Mucosa of gallbladder (tissue), 1 donor: ENCODE measurements around the gene TBCB. TPM values are rescaled to one million over a fixed set of nuclear protein-coding genes. Genes with fewer than 3 reads are reported as not detected.
A peak's percentile ranks its signal among the peaks of the same experiment; 100 is the strongest.
"Not testable (repeated sequence)": the region's sequence is repeated elsewhere in the genome, so short reads cannot be mapped to it uniquely, and the experiment has no call there.

ENCODE experiments used
- DNase-seq: peaks from one replicate; pipeline ENCODE4 v3.0.0-alpha.2; 2020; ENCODE audit warnings: low spot score
- total RNA-seq: library from RNA; stranded (reverse); gene quantifications from one replicate; pipeline ENCODE4 v1.2.1, GENCODE V29; 2021
- donor health status: DM: no; HTN: no; CAD: no.

Gene TBCB
- total RNA-seq, 1 donor from 2014 or later, result 132 TPM

DNA sequence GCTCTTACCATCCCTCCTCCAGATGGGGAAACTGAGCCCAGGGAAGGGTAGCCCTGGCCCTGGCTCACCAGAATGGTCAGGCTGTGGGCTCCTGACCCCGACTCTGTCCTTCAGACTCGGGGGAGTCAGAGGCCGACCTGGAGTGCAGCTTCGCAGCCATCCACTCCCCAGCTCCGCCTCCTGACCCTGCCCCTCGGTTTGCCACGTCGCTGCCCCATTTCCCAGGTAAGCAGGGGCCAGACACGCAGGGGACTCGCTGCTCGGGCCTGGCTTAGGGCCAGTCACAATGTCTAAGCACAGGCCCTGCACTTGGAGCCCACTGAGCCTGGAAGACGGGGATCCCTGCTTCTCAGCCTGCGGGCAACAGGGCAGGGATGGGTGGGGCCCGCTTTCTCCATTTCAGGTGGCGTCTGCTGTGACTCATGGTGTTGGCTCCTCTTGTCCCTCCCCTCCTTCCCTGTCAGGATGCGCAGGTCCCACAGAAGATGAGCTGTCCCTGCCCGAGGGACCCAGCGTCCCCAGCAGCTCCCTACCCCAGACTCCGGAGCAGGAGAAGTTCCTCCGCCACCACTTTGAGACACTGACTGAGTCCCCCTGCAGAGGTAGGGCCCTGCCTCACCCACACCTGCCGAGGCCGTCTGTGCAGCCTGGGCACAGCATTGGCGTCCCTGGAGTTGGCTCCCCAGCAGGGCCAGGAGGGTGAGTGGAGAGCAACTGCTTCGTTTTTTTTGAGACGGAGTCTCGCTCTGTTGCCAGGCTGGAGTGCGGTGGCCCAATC, 13.5 kb upstream of the TBCB start:
- no peak for DNase-seq

- DNase-seq, result no peak
These were observed 12.1 kb upstream of the TBCB start for GRCh38 chr19:36103040-36103626.

DNA sequence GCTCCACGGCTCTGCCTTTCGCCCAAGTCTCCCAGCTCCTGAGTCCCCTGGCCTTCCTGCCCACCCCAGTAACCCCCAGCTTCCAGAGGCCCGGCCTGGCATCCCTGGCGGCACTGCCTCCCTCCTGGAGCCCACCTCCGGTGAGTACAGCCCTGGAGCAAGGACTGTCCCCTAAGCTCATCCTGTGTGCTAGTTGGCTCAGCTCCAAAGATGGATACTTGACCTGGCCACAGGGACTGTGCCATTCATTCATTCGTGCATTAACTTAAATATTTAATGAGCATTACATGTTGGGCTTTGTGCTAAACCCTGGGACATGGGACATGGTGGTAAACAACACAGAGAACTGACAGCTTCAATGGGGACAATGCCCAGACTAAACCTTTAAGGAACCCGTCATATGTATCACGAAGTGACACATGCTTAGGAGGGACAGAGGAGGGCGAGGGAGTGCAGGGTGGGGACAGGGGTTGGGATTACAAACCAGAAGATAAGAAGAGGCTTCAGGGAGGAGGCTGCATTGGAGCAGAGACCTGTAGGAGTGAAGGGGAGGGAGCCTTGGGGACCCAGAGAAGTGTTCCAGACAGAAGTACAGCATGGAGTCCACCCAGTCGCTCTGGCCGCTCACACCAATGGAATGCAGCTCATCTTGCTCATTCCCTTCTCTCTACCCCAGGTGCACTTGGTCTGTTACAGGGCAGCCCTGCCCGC, 11.3 kb upstream of the TBCB start:
- no peak for DNase-seq

GRCh38 chr19:36106441-36106840, 8.8 kb upstream of the TBCB start:
- no peak for DNase-seq

DNA sequence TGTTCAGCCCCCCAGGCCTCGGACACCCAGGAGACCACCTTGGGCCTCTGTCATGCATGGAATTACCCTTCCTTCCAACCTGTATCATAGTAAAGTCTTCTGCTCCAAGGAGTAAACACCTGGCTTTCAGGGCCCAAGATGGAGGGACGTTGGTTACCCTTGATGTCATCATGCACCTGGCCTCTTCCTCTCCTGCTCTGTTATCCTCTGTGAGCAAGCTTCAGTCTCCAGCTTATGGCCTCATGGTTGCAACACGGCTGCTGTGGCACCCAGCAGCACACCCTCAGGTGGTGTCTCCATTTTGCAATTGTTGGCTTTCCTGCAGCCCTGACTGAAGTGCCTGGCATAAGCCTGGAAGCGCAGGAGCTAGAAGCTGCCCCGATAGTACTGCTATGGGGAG, 8.3 kb upstream of the TBCB start:
- DNase-seq, result no peak

- DNase-seq, result no peak
These were observed 6.6 kb upstream of the TBCB start for GRCh38 chr19:36108684-36109083.

DNA sequence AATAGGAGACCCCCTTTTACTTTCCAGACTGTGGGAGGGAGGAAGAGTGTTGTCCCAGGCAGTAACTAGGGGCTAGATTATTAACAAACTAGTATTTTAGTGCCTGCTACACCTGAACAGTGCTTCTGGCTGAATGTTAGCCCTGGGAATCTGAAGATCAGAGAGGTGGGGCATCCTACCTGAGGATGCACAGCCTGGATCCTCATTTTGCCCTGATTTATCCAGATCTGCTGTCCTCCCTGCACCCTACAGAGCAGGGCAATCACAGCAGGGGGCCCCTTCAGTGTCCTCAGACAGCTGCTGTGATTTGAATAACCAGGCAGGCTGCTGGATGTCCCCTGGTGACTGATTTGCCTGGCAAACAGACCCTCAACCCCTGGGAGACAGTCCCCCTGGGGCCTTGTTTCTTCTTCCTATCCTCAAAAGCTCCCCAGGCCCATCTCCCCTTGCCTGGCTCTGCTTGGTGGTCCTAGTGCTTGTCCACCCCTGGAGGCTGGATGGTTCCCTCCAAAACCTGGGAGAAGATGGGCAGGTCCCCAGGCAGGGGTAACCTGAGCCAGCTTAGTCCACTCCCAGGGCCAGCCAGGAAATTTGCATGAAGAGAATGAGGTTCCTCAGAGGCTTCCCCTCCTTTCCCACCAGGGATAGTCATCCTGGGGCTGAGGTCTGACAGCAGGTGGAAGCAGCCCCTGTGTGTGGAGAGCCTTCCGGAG, 4.6 kb upstream of the TBCB start, which contains the start of gene OVOL3:
OVOL3 (plus strand) TSS at position 657 of the 713 bp plus-strand sequence. CDS start 60 bp downstream, outside the sequence.
- DNase-seq, result no peak

GRCh38 chr19:36111200-36111539, 4.1 kb upstream of the TBCB start:
- DNase-seq, result no peak

- DNase-seq, result no peak
These were observed 2.6 kb upstream of the TBCB start for GRCh38 chr19:36112678-36113077.

DNA sequence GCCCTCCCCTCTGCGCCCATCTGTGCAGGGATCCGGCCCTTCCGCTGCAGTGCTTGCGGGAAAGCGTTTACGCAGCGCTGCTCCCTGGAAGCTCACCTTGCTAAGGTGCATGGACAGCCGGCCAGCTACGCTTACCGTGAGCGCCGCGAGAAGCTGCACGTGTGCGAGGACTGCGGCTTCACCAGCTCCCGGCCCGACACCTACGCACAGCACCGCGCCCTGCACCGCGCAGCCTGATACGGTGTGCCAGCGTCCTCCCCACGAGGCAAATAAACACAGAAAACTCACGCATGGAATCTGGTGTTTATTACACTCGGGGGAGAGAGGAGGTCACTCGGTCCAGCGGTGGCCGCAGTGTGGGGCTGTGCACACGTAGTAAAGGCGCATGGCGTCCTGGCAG, 1.8 kb upstream of the TBCB start:
- DNase-seq, result no peak

DNA sequence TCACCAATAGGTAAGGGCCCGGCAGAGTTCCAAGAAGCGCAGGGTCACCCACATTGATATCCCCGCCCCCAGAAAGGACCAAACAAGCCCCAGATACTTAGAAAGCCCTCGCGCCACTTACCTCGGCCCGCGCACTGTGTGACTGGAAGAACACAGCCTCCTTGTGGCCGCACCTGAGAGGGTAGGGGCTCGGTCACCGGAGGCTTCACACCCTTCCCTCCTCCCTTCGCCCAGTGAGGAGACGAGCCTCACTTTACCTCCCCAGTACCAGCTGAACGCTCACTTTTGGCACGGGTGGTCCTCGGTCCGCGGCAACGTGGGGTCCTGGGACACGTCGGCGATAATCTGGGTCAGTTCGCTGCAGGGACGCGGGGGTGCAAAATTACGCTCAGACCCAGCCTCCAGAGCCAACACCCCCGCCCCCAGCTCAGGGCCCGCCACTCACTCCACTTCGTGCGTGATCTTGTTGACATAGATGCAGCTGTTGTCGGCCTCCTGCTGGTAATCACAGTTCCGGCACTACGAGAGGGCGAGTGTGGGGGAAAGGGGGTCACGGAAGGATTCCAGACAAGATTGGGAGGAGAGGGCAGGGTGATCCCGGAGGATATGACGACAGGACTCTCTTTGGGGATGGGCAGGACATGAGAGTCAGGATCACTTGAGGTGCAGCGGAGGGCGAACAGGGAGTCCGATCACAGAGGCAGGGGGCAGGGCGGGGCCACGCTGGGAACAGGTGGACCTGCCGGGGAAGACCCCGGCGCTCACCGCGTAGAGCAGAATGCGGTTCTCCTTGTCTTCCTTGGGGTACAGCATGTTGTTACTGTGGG, 1.2 kb upstream of the TBCB start:
- DNase-seq, result no peak

DNA sequence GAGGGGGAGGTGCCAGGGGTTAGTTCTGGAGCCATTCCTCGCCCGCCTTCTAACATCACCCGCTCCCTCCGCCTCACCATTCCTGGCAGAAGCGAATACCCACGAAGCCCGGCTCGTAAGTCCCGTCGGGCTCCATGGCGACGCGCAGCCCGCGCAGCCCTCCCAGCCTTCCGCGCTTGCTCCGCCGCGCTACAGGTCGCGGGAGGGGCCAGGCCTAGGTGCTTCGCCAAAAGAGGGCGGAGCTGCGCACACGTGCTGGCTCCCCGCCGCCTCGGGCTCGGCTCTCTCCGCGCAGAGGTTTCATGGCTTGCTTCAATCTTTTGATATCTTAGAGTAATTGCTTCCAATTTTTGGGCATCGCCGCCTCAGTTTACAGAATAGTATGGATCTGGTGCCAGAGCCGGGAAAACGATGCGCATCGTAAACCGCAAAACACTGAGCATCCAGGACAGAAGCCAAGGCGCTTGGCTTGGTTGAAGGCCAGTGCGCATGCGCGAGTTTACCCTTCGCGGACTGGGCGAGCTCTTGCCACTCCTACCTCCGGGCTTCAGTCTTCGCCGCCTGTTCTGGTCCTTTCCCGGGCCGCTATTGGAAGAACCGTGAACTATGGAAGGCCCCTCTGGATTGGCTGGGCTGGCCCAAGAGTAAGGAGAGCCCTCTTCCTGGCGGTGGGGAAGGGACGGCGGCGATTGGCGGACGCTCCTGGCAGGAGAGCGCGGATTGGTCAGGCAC, 381 bp upstream of the TBCB start, which contains the start of gene POLR2I:
POLR2I (minus strand) TSS at position 155 of the 732 bp plus-strand sequence; CDS start at position 136, 19 bp downstream.
- peak; percentile 100 for DNase-seq

- DNase-seq, result no peak
These were observed 1.0 kb downstream of the TBCB start for GRCh38 chr19:36116344-36116637.

DNA sequence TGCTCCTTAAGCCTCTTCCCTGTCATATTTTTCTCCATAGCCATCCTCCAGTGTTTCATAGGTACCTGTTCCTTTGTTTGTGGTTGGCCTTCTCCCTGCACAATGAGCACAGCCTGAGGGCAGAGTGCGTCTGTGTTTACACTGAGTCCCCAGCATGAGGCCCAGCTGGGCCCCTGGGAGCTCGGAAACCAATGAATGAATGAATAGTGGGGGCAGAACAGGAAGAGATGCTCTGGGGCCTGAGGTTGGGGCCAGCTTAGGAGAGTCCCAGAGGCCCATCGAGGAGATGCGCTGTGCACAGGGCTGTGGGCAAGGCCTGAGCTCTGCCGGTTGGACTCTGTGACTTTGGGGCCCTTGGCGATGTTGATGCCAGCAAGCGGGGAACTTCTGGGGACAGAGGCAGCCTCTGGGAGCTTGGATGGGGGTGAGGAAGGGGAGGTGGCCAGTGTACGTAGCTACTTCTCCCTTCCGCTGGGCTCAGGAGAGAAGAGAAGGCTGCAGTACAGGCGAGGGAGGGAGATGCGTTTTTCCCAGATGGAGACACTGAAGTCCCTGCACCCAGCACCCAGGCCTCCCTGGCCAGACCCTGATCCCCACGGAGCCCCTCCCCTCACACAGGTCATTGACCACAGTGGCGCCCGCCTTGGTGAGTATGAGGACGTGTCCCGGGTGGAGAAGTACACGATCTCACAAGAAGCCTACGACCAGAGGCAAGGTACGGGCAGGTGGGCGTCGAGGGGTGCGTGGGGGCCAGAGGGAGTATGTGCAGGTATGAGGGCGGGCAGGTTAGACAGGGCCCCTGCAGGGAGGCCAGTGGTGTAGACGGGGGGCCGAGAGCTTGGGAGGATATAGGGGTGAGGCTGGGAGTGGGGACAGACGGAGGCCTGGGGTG, 5.1 kb downstream of the TBCB start:
- no peak for DNase-seq

DNA sequence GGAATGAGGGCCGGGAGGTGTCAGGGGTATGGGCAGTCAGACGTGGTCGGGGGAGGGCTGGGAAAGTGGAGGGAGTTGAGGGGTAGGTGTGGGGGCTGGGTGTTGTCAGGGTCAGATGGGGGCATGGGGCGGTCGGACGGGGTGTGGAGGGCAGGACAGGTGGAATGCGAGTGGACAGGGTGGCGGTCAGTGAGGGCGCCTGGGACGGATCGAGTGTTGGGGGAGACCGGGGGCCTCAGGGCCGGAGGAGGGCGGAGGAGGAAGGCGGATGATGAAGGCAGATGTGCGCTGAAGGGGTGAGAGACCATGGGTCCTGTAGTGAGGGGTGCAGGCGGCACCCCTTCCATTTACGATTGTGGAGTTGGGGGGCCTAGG, 5.7 kb downstream of the TBCB start:
- DNase-seq, result no peak

- DNase-seq, result no peak
These were observed 6.3 kb downstream of the TBCB start for GRCh38 chr19:36121486-36122124.

- DNase-seq, result no peak
These were observed 10.3 kb downstream of the TBCB start for GRCh38 chr19:36125557-36125956.

- no peak for DNase-seq
These were observed 13.1 kb downstream of the TBCB start for GRCh38 chr19:36128392-36128736.

DNA sequence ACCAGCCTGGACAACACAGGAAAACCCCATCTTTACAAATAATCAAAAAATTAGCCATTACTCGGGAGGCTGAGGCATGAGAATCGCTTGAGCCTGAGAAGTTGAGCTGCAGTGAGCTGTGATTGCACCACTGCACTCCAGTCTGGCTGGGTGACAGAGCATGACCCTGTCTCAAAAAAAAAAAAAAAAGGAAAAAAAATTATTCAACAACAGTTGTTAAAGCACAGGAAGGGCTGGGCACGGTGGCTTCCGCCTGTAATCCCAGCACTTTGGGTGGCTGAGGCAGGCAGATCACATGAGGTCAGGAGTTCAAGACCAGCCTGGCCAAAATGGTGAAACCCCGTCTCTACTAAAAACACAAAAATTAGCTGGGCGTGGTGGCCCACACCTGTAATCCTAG, 16.0 kb downstream of the TBCB start:
- DNase-seq, result not testable (repeated sequence)
